Measurements from ENCODE around the gene ELOVL5. TPM values are rescaled to one million over a fixed set of nuclear protein-coding genes. Genes with fewer than 3 reads are reported as not detected.
A peak's percentile ranks its signal among the peaks of the same experiment; 100 is the strongest.

Gene ELOVL5
- total and polyA plus RNA-seq, 2 donors from 2014 or later, result 20.5 to 42.0 TPM

- no peaks in the 10 kb centered on the region for H3K27me3 ChIP-seq (ENCODE audit: control insufficient read depth, insufficient read depth, low read length)
- DNase-seq, result no peak
- no peak for TF ChIP-seq CTCF (IDR thresholded peaks at IDR 0.05; ENCODE audit: borderline replicate concordance, extremely low read depth, insufficient read depth)
- FAIRE-seq, result no peak
- H3K4me1 ChIP-seq (ENCODE audit: control insufficient read depth in 2 of 3, insufficient read depth in 2 of 3, low read depth in 1 of 3, low read length in 3 of 3), result peaks cover 0 to 2% (median 0%) of the 10 kb centered on the region in 3 donors
- H3K9ac ChIP-seq (ENCODE audit: low read length in 3 of 3), result no peak overlapping the region
- no peaks in the 10 kb centered on the region for H3K9me3 ChIP-seq (ENCODE audit: control insufficient read depth in 2 of 3, insufficient read depth in 1 of 3, low read length in 3 of 3)
- peak overlapping the region in 2 of 3 donors; percentile 14 to 26 for H3K4me3 ChIP-seq (ENCODE audit: low read length in 3 of 3)
- peaks cover 0 to 5% (median 0%) of the 10 kb centered on the region in 3 donors for H3K36me3 ChIP-seq (ENCODE audit: control insufficient read depth in 2 of 3, insufficient read depth in 3 of 3, low read length in 3 of 3)
- intact Hi-C loops (cut with DNase I), result no loop called here
- H3K27ac ChIP-seq (ENCODE audit: low read depth in 2 of 2, low read length in 2 of 2), result peak overlapping the region in 1 of 2 donors; percentile 57
Measured at GRCh38 chr6:53335224-53335994, 13.3 kb downstream of the ELOVL5 start.

- H3K27ac ChIP-seq (ENCODE audit: low read depth in 2 of 2, low read length in 2 of 2), result no peak overlapping the region
- FAIRE-seq, result no peak
- intact Hi-C loops (cut with DNase I), result no loop called here
Measured at GRCh38 chr6:53333439-53334408, 15.0 kb downstream of the ELOVL5 start.

DNA sequence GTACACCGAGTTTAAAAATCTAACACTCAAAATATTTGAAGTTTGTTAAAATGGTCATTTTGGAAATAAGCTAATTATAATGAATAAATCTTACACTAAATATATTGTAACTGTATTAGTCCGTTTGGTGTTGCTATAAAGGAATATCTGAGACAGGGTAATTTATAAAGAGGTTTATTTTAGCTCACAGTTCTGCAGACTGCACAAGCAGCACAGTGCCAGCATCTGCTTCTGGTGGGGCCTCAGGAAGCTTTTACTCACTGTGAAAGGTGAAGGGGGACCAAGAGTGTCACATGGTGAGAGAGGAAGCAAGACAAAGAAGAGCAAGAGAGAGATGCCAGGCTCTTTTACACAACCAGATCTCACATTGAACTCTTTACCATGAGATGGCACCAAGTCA, 17.1 kb downstream of the ELOVL5 start:
- no peak for TF ChIP-seq CTCF (IDR thresholded peaks at IDR 0.05; ENCODE audit: borderline replicate concordance, extremely low read depth, insufficient read depth)
- peaks cover 0 to 13% (median 6%) of the 10 kb centered on the region in 3 donors for H3K4me1 ChIP-seq (ENCODE audit: control insufficient read depth in 2 of 3, insufficient read depth in 2 of 3, low read depth in 1 of 3, low read length in 3 of 3)
- no peaks in the 10 kb centered on the region for H3K36me3 ChIP-seq (ENCODE audit: control insufficient read depth in 2 of 3, insufficient read depth in 3 of 3, low read length in 3 of 3)
- no peaks in the 10 kb centered on the region for H3K9me3 ChIP-seq (ENCODE audit: control insufficient read depth in 2 of 3, insufficient read depth in 1 of 3, low read length in 3 of 3)
- intact Hi-C loops (cut with DNase I), result no loop called here
- no peaks in the 10 kb centered on the region for H3K27me3 ChIP-seq (ENCODE audit: control insufficient read depth, insufficient read depth, low read length)
- H3K4me3 ChIP-seq (ENCODE audit: low read length in 3 of 3), result no peak overlapping the region
- no peak for FAIRE-seq
- no peak overlapping the region for H3K9ac ChIP-seq (ENCODE audit: low read length in 3 of 3)
- no peak overlapping the region for H3K27ac ChIP-seq (ENCODE audit: low read depth in 2 of 2, low read length in 2 of 2)
- DNase-seq, result no peak

More at GRCh38 chr6:53333439-53334408, 15.0 kb downstream of the ELOVL5 start:
- Histone ChIP-seq H3K36me3 (ENCODE audit: control insufficient read depth in 2 of 3, insufficient read depth in 3 of 3, low read length in 3 of 3) (peaks cover 0 to 5% (median 0%) of the 10 kb centered on the region in 3 donors), H3K4me3 (ENCODE audit: low read length in 3 of 3) (no peak overlapping the region), H3K9me3 (ENCODE audit: control insufficient read depth in 2 of 3, insufficient read depth in 1 of 3, low read length in 3 of 3) (no peaks in the 10 kb centered on the region), H3K9ac (ENCODE audit: low read length in 3 of 3) (no peak overlapping the region), H3K27me3 (ENCODE audit: control insufficient read depth, insufficient read depth, low read length) (no peaks in the 10 kb centered on the region), H3K4me1 (ENCODE audit: control insufficient read depth in 2 of 3, insufficient read depth in 2 of 3, low read depth in 1 of 3, low read length in 3 of 3) (peaks cover 0 to 2% (median 0%) of the 10 kb centered on the region in 3 donors)
- TF ChIP-seq CTCF (IDR thresholded peaks at IDR 0.05; ENCODE audit: borderline replicate concordance, extremely low read depth, insufficient read depth), result no peak
- no peak for DNase-seq
